Progenitor cell of endocrine pancreas (in vitro differentiated cells): Measurements from ENCODE around the gene BFSP2. TPM values are rescaled to one million over a fixed set of nuclear protein-coding genes. Genes with fewer than 3 reads are reported as not detected.

ENCODE experiments used
- total RNA-seq: library from RNA; stranded (reverse); gene quantifications from 2 replicates; pipeline ENCODE4 v1.2.1, GENCODE V29; 2021

Gene BFSP2
- total RNA-seq, 1 donor from 2014 or later = not detected

Other genes starting within 250 kb of the BFSP2 start
- gene CDV3, start 173.6 kb downstream of the BFSP2 start, total RNA-seq = 175 and 177 TPM in 2 replicates